Left ventricle myocardium inferior (tissue), 1 donor: ENCODE results near the gene PQBP1. TPM values are rescaled to one million over a fixed set of nuclear protein-coding genes. Genes with fewer than 3 reads are reported as not detected.

Experiments
- DNase-seq: peaks from one replicate; pipeline ENCODE4 v3.0.0-alpha.2; 2020
- H3K27ac ChIP-seq: fragments of 200-600 bp; replicated peaks from 2 replicates; pipeline ENCODE4 v1.8.0; 2021
- H3K27me3 ChIP-seq: fragments of 200-600 bp; 2 replicates; pipeline ENCODE4 v1.8.0; 2021; ENCODE audit warnings: low read depth
- H3K36me3 ChIP-seq: fragments of 200-600 bp; 2 replicates; pipeline ENCODE4 v1.8.0; 2021
- H3K4me1 ChIP-seq: fragments of 200-600 bp; 2 replicates; pipeline ENCODE4 v1.8.0; 2021
- H3K4me3 ChIP-seq: fragments of 200-600 bp; 2 replicates; pipeline ENCODE4 v1.8.0; 2021; ENCODE audit warnings: mild to moderate bottlenecking, moderate library complexity
- H3K9me3 ChIP-seq: fragments of 200-600 bp; replicated peaks from 2 replicates; pipeline ENCODE4 v1.8.0; 2021
- intact Hi-C: fragments of 100-400 bp; cut with micrococcal nuclease; formaldehyde crosslinking; loops from one replicate; pipeline ENCODE4 v1.11.0; 2022
- total RNA-seq: library from RNA; stranded (reverse); fragmentation: NEBNext Ultra II Directional; extraction: Animal tissue kit (Norgen Biotek cat#: 25700); gene quantifications from one replicate; pipeline ENCODE4 v1.2.1, GENCODE V29; 2021
- TF ChIP-seq, protein P1 (sequence below): fragments of 200-600 bp; IDR thresholded peaks from 2 replicates; pipeline ENCODE4 v1.8.0; 2021; ENCODE audit warnings: antibody characterized with exemption, mild to moderate bottlenecking, borderline replicate concordance
- donor health status: DM: no; HTN: yes; CAD: no; lungs with severe emphysema.

The PQBP1 gene
- total RNA-seq, 1 donor from 2014 or later, result 60.3 TPM

DNA sequence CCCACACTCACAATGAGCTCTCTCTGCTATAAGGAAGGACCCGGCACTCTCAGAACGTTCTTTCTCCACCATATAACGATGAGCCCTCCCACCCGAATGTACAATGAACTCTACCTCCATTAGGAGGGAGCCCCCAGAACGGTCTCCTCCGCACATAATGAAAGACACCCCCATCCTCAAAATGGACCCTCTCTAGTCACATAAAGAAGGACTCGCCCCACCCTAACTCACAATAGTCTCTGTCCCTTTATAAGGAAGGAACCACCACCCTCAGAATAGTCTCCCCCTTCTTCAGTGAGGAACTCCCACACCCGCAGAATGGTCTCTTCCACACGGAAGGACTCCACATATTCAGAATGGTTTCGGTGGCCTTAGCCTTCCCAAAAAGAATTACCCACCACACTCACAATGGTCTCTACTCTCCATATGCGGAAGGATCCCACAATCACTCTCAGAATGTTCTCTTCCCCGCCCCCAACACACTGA is 13.2 kb downstream of the PQBP1 start:
- Histone ChIP-seq H3K4me1 (peaks cover 20% of the 10 kb centered on the region), H3K27me3 (no peaks in the 10 kb centered on the region), H3K4me3 (peak overlapping the region; percentile 78), H3K9me3 (no peaks in the 10 kb centered on the region), H3K36me3 (peaks cover under 1% of the 10 kb centered on the region), H3K27ac (peak overlapping the region; percentile 79)
- TF ChIP-seq, protein P1, sequence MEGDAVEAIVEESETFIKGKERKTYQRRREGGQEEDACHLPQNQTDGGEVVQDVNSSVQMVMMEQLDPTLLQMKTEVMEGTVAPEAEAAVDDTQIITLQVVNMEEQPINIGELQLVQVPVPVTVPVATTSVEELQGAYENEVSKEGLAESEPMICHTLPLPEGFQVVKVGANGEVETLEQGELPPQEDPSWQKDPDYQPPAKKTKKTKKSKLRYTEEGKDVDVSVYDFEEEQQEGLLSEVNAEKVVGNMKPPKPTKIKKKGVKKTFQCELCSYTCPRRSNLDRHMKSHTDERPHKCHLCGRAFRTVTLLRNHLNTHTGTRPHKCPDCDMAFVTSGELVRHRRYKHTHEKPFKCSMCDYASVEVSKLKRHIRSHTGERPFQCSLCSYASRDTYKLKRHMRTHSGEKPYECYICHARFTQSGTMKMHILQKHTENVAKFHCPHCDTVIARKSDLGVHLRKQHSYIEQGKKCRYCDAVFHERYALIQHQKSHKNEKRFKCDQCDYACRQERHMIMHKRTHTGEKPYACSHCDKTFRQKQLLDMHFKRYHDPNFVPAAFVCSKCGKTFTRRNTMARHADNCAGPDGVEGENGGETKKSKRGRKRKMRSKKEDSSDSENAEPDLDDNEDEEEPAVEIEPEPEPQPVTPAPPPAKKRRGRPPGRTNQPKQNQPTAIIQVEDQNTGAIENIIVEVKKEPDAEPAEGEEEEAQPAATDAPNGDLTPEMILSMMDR, result no peak
- intact Hi-C loops, result no loop called here
- DNase-seq, result no peak

- intact Hi-C loops, result no loop called here
These were observed 13.9 kb downstream of the PQBP1 start, which contains the start of gene SLC35A2 for GRCh38 chrX:48911412-48912182. Gene SLC35A2 (minus strand): TSS chrX:48911646. CDS start chrX:48911636, 10 bp downstream.

DNA sequence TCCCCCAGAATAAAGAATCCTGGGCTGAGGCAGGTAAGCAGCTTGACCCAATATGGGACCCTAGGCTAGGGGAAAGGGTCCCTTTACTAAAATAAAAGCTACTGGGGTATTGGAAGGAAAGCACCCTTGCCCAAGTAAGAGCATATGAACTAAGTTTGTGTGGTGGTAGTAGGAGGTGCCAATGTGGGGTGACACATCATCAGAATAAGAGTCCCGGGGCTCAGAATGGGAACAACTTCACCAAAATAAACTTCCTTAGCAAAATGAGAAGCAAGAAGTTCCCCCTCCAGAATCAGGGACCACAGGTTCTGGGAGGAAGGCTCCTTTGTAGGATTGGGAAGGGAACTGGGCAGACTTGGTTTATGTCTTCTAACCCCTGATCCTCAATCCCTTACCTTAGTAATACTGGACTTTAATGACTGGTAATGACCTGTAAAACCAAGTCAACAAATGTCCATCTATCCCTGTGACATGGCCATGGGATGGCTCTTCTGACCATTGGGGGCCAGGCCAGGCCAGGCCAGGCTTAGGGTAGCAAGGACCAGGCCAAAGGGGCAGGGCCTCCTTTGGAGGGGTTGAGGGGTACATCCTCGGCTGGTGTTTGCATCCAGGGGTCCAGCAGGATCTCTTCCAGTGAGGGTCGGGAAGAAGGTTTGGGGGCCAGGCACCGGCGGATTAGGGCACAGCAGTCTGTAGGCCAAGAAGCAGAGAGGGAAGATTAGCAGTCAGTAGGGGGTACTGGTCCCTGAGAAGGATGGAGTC is 16.1 kb downstream of the PQBP1 start:
- DNase-seq, result no peak
- Histone ChIP-seq H3K4me1 (peaks cover 36% of the 10 kb centered on the region), H3K27ac (no peak overlapping the region), H3K9me3 (no peaks in the 10 kb centered on the region), H3K4me3 (no peak overlapping the region), H3K36me3 (no peaks in the 10 kb centered on the region), H3K27me3 (no peaks in the 10 kb centered on the region)
- TF ChIP-seq, protein P1, result no peak
- intact Hi-C loops, result no loop called here

More at GRCh38 chrX:48911412-48912182, 13.9 kb downstream of the PQBP1 start, which contains the start of gene SLC35A2:
- Histone ChIP-seq H3K4me1 (peaks cover 20% of the 10 kb centered on the region), H3K4me3 (peak within 1 kb of the TSS; percentile 78), H3K27me3 (no peaks in the 10 kb centered on the region), H3K36me3 (no peaks in the 10 kb centered on the region), H3K9me3 (no peaks in the 10 kb centered on the region), H3K27ac (peak within 1 kb of the TSS; percentile 79)
- peak; percentile 80 for DNase-seq
- TF ChIP-seq, protein P1, result no peak

DNA sequence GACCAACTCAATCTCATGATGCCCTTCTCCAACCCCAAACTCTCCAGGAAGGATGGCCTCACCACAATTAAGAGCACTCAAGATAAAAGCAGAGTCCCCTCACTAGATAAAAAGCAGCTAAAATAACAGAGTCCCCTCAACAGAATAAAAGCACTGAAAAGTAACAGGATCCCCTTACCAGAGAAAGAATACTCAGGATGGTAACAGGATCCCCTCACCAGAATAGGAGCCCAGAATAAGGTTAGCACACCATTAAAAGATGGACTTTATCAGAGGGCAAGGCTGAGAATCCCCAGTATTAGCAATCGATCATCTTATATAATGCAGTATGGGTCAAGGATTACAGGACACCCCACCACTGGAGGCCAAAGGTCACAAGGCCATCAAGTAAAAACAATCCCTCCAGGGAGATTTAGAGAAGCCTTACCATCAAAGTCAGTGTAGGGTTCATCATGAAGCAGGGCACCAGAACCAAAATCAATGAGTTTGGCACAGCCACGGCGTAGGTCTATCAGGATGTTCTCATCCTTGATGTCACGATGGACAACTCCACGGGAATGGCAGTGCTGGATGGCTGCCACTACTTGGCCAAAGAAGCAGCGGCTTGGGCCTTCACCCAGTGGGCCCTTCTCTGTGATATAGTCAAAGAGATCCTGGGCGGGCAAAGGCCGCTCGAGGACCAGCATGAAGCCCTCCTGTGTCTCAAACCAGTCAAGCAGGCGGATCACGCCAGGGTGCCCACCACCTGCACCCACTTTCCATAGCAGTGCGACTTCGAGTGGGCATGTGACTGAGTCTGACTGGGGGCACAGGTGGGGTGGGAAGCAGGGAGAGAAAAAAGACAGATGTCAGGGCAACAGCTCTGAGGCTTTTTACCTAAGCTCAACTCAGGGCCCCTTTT is 17.1 kb downstream of the PQBP1 start:
- DNase-seq, result no peak
- no peaks in the 10 kb centered on the region for H3K9me3 ChIP-seq
- TF ChIP-seq, protein P1, result no peak
- no peak overlapping the region for H3K27ac ChIP-seq
- peaks cover 44% of the 10 kb centered on the region for H3K4me1 ChIP-seq
- no peaks in the 10 kb centered on the region for H3K27me3 ChIP-seq
- intact Hi-C loops, result no loop called here
- no peaks in the 10 kb centered on the region for H3K36me3 ChIP-seq
- H3K4me3 ChIP-seq, result no peak overlapping the region
